CD14-positive monocyte (primary cell): Measurements from ENCODE around the gene KLHL25. TPM values are rescaled to one million over a fixed set of nuclear protein-coding genes. Genes with fewer than 3 reads are reported as not detected.

Experiments used
- DNase-seq, 3 donors: peaks; one replicate each; pipeline ENCODE4 v3.0.0-alpha.2; 2011 to 2022
- H2AFZ ChIP-seq: 2 replicates; pipeline ENCODE4 v1.6.0; 2012; ENCODE audit warnings: mild to moderate bottlenecking, low read depth, low read length, inconsistent platforms; ENCODE audit not compliant: insufficient read depth, poor library complexity, severe bottlenecking
- H3K27ac ChIP-seq, 2 donors: 1 replicate in 1 of 2; 2 replicates in 1 of 2; pipeline ENCODE4 v1.5.1; 2012 to 2013; ENCODE audit warnings: low read length in 2 of 2, control low read depth in 1 of 2, inconsistent platforms in 1 of 2, low read depth in 1 of 2, mild to moderate bottlenecking in 1 of 2
- H3K27me3 ChIP-seq, 2 donors: one replicate each; pipeline versions ENCODE4 v1.6.0 to v1.6.1; 2011 to 2013; ENCODE audit warnings: low read length in 2 of 2; ENCODE audit not compliant: control insufficient read depth in 2 of 2, insufficient read depth in 2 of 2
- H3K36me3 ChIP-seq, 2 donors: replicated peaks in 1 of 2; 1 replicate in 1 of 2; 2 replicates in 1 of 2; pipeline versions ENCODE4 v1.5.1 to v1.6.1; 2012 to 2013; ENCODE audit warnings: low read length in 2 of 2, control low read depth in 1 of 2, inconsistent platforms in 1 of 2, mild to moderate bottlenecking in 1 of 2; ENCODE audit not compliant: insufficient read depth in 2 of 2, control insufficient read depth in 1 of 2
- H3K4me1 ChIP-seq, 2 donors: 1 replicate in 1 of 2; 2 replicates in 1 of 2; pipeline versions ENCODE4 v1.5.1 to v1.6.1; 2012 to 2013; ENCODE audit warnings: low read length in 2 of 2, control low read depth in 1 of 2, inconsistent platforms in 1 of 2, mild to moderate bottlenecking in 1 of 2, moderate library complexity in 1 of 2; ENCODE audit not compliant: insufficient read depth in 2 of 2, control insufficient read depth in 1 of 2
- H3K4me2 ChIP-seq: replicated peaks from 2 replicates; pipeline ENCODE3; 2012; ENCODE audit warnings: low read length, moderate library complexity, mild to moderate bottlenecking; ENCODE audit not compliant: poor library complexity, severe bottlenecking; ENCODE audit errors: extremely low read depth
- H3K4me3 ChIP-seq, 3 experiments: fragments of 200-600 bp in 1 of 3; sonication (generic) in 1 of 3; replicated peaks in 1 of 3; 1 replicate in 2 of 3; 2 replicates in 1 of 3; pipeline ENCODE4 v1.5.1; 2011 to 2013; ENCODE audit warnings: low read length in 3 of 3, mild to moderate bottlenecking in 3 of 3, control low read depth in 2 of 3, low read depth in 2 of 3, inconsistent platforms in 1 of 3, moderate library complexity in 1 of 3
- H3K79me2 ChIP-seq: 2 replicates; pipeline ENCODE4 v1.6.0; 2012; ENCODE audit warnings: mild to moderate bottlenecking, control low read depth, inconsistent platforms, low read length, moderate library complexity; ENCODE audit not compliant: insufficient read depth
- H3K9ac ChIP-seq: 2 replicates; pipeline ENCODE4 v1.6.0; 2017; ENCODE audit warnings: low read length, mild to moderate bottlenecking; ENCODE audit not compliant: insufficient read depth, poor library complexity, severe bottlenecking
- H3K9me3 ChIP-seq, 2 donors: replicated peaks in 1 of 2; 1 replicate in 1 of 2; 2 replicates in 1 of 2; pipeline versions ENCODE4 v1.5.1 to v1.6.1; 2012 to 2013; ENCODE audit warnings: low read length in 2 of 2, control low read depth in 1 of 2; ENCODE audit not compliant: control insufficient read depth in 1 of 2, insufficient read depth in 1 of 2
- H4K20me1 ChIP-seq: 2 replicates; pipeline ENCODE4 v1.6.0; 2012; ENCODE audit warnings: mild to moderate bottlenecking, low read length, control low read depth, moderate library complexity; ENCODE audit not compliant: insufficient read depth
- H3K27ac Mint-ChIP-seq, 7 donors: one replicate each; pipeline ENCODE4 v1.8.0; 2020; ENCODE audit warnings: mild to moderate bottlenecking in 7 of 7, mixed read lengths in 7 of 7, moderate library complexity in 6 of 7, inconsistent platforms in 2 of 7
- H3K27me3 Mint-ChIP-seq, 3 donors: one replicate each; pipeline ENCODE4 v1.8.0; 2021 to 2022; ENCODE audit warnings: low read depth in 3 of 3, mild to moderate bottlenecking in 3 of 3, mixed read lengths in 3 of 3, moderate library complexity in 3 of 3, inconsistent platforms in 1 of 3
- H3K36me3 Mint-ChIP-seq, 2 donors: one replicate each; pipeline ENCODE4 v1.8.0; 2020; ENCODE audit warnings: mixed read lengths in 2 of 2, inconsistent platforms in 1 of 2, mild to moderate bottlenecking in 1 of 2
- H3K4me1 Mint-ChIP-seq: one replicate; pipeline ENCODE4 v1.8.0; 2020; ENCODE audit warnings: mild to moderate bottlenecking, mixed read lengths
- H3K4me3 Mint-ChIP-seq, 2 donors: one replicate each; pipeline ENCODE4 v1.8.0; 2020; ENCODE audit warnings: mild to moderate bottlenecking in 2 of 2, mixed read lengths in 2 of 2, moderate library complexity in 1 of 2
- H3K9me3 Mint-ChIP-seq, 7 donors: one replicate each; pipeline ENCODE4 v1.8.0; 2020 to 2022; ENCODE audit warnings: mixed read lengths in 7 of 7, mild to moderate bottlenecking in 6 of 7, moderate library complexity in 6 of 7, inconsistent platforms in 2 of 7
- WGBS: methylation state at CpG from one replicate; pipeline ENCODE4 v1.1.5; 2013; ENCODE audit warnings: missing lambda C conversion rate; ENCODE audit not compliant: insufficient coverage; 5-methylcytosine and 5-hydroxymethylcytosine counted together
- intact Hi-C, 2 donors: fragments of 100-400 bp; cut with micrococcal nuclease; formaldehyde crosslinking; loops; one replicate each; pipeline versions ENCODE4 v1.15.0 to v1.15.1; 2023
- polyA plus RNA-seq, 3 donors: library from polyadenylated mRNA; depleted of rRNA in 1 of 3; unstranded in 2 of 3; stranded (reverse) in 1 of 3; fragments of 300-500 nt in 2 of 3; fragments of >200 nt in 1 of 3; fragmentation: Illumina TruSeq in 2 of 3; gene quantifications; 1 replicate in 2 of 3; 2 replicates in 1 of 3; pipeline ENCODE4 v1.2.3, GENCODE V29; 2012 to 2021
- TF ChIP-seq, protein P1 (sequence below): fragments of 200-600 bp; IDR thresholded peaks from one replicate; pipeline ENCODE4 v1.8.0; 2022; ENCODE audit warnings: antibody characterized with exemption, mild to moderate bottlenecking

KLHL25 gene
- polyA plus RNA-seq, 3 donors: 0.27 to 0.60 (median 0.40) TPM

GRCh38 chr15:85761635-85762034, 33.1 kb downstream of the KLHL25 start:
- no peak for DNase-seq
- no peak overlapping the region for H3K4me3 Mint-ChIP-seq
- Histone ChIP-seq H3K4me3 (no peak overlapping the region), H3K9me3 (no peaks in the 10 kb centered on the region), H3K79me2 (no peaks in the 10 kb centered on the region), H3K27ac (no peak overlapping the region), H3K27me3 (no peaks in the 10 kb centered on the region), H3K9ac (no peak overlapping the region), H3K4me2 (no peak overlapping the region), H2AFZ (no peak overlapping the region), H4K20me1 (no peaks in the 10 kb centered on the region), H3K36me3 (no peaks in the 10 kb centered on the region), H3K4me1 (peaks cover 3 to 5% of the 10 kb centered on the region in 2 donors)
- H3K27ac Mint-ChIP-seq: no peak overlapping the region
- WGBS: 100% methylated on average over 2 of the region's 9 CpGs
- no peaks in the 10 kb centered on the region for H3K36me3 Mint-ChIP-seq
- intact Hi-C loops: no loop called here
- peaks cover 4% of the 10 kb centered on the region for H3K4me1 Mint-ChIP-seq
- peaks cover 0 to 2% (median 0%) of the 10 kb centered on the region in 7 donors for H3K9me3 Mint-ChIP-seq
- H3K27me3 Mint-ChIP-seq: peaks cover 0 to 4% (median 0%) of the 10 kb centered on the region in 3 donors
- TF ChIP-seq, protein P1, sequence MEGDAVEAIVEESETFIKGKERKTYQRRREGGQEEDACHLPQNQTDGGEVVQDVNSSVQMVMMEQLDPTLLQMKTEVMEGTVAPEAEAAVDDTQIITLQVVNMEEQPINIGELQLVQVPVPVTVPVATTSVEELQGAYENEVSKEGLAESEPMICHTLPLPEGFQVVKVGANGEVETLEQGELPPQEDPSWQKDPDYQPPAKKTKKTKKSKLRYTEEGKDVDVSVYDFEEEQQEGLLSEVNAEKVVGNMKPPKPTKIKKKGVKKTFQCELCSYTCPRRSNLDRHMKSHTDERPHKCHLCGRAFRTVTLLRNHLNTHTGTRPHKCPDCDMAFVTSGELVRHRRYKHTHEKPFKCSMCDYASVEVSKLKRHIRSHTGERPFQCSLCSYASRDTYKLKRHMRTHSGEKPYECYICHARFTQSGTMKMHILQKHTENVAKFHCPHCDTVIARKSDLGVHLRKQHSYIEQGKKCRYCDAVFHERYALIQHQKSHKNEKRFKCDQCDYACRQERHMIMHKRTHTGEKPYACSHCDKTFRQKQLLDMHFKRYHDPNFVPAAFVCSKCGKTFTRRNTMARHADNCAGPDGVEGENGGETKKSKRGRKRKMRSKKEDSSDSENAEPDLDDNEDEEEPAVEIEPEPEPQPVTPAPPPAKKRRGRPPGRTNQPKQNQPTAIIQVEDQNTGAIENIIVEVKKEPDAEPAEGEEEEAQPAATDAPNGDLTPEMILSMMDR: no peak

- Mint-ChIP-seq H3K27ac (no peak overlapping the region), H3K4me1 (peaks cover 8% of the 10 kb centered on the region), H3K27me3 (peaks cover 0 to 4% (median 0%) of the 10 kb centered on the region in 3 donors), H3K9me3 (peaks cover 0 to 2% (median 0%) of the 10 kb centered on the region in 7 donors), H3K4me3 (no peak overlapping the region), H3K36me3 (no peaks in the 10 kb centered on the region)
- no peaks in the 10 kb centered on the region for H4K20me1 ChIP-seq
- H3K4me1 ChIP-seq: peaks cover 3 to 7% of the 10 kb centered on the region in 2 donors
- H3K4me2 ChIP-seq: no peak overlapping the region
- DNase-seq: no peak
- TF ChIP-seq, protein P1: no peak
- H3K9me3 ChIP-seq: no peaks in the 10 kb centered on the region
- intact Hi-C loops: no loop called here
- H3K36me3 ChIP-seq: no peaks in the 10 kb centered on the region
- 96% methylated on average over 25 of the region's 28 CpGs for WGBS
- no peaks in the 10 kb centered on the region for H3K27me3 ChIP-seq
- no peak overlapping the region for H3K27ac ChIP-seq
- H3K4me3 ChIP-seq: no peak overlapping the region
- no peak overlapping the region for H3K9ac ChIP-seq
- no peaks in the 10 kb centered on the region for H3K79me2 ChIP-seq
- no peak overlapping the region for H2AFZ ChIP-seq
These were observed 34.0 kb downstream of the KLHL25 start for GRCh38 chr15:85760531-85761371.
